ENCODE measurements around the gene CIC.
"Not testable (repeated sequence)": the region's sequence is repeated elsewhere in the genome, so short reads cannot be mapped to it uniquely, and the experiment has no call there.

Gene CIC

GRCh38 chr19:42251572-42252358 is 17.3 kb upstream of the CIC start:
- Histone ChIP-seq H3K9me3 (ENCODE audit: control insufficient read depth, low read length) (no peaks in the 10 kb centered on the region), H3K36me3 (ENCODE audit: control insufficient read depth, insufficient read depth, low read length, severe bottlenecking) (peaks cover 7% of the 10 kb centered on the region), H3K4me1 (ENCODE audit: control insufficient read depth, insufficient read depth, low read length) (peaks cover 50% of the 10 kb centered on the region), H3K4me3 (ENCODE audit: low read length) (peak overlapping the region; percentile 32), H3K9ac (ENCODE audit: low read length) (peak overlapping the region; percentile 64), H3K27me3 (replicated peaks; ENCODE audit: control insufficient read depth, insufficient read depth, low read length) (no peaks in the 10 kb centered on the region)
- no peak for DNase-seq (ENCODE audit: low read depth)

GRCh38 chr19:42252365-42253244 is 16.4 kb upstream of the CIC start:
- Histone ChIP-seq H3K4me1 (ENCODE audit: control insufficient read depth, insufficient read depth, low read length) (peaks cover 44% of the 10 kb centered on the region), H3K9ac (ENCODE audit: low read length) (peak overlapping the region; percentile 91), H3K9me3 (ENCODE audit: control insufficient read depth, low read length) (no peaks in the 10 kb centered on the region), H3K36me3 (ENCODE audit: control insufficient read depth, insufficient read depth, low read length, severe bottlenecking) (peaks cover 7% of the 10 kb centered on the region), H3K4me3 (ENCODE audit: low read length) (peak overlapping the region; percentile 82), H3K27me3 (replicated peaks; ENCODE audit: control insufficient read depth, insufficient read depth, low read length) (no peaks in the 10 kb centered on the region)
- DNase-seq (ENCODE audit: low read depth): peak; percentile 62

- peaks cover 7% of the 10 kb centered on the region for H3K36me3 ChIP-seq (ENCODE audit: control insufficient read depth, insufficient read depth, low read length, severe bottlenecking)
- H3K9ac ChIP-seq (ENCODE audit: low read length): peak overlapping the region; percentile 95
- H3K27me3 ChIP-seq (replicated peaks; ENCODE audit: control insufficient read depth, insufficient read depth, low read length): no peaks in the 10 kb centered on the region
- H3K9me3 ChIP-seq (ENCODE audit: control insufficient read depth, low read length): no peaks in the 10 kb centered on the region
- H3K4me1 ChIP-seq (ENCODE audit: control insufficient read depth, insufficient read depth, low read length): peaks cover 44% of the 10 kb centered on the region
- H3K4me3 ChIP-seq (ENCODE audit: low read length): peak overlapping the region; percentile 92
- DNase-seq (ENCODE audit: low read depth): peak; percentile 72
These were observed 15.6 kb upstream of the CIC start for GRCh38 chr19:42253245-42254088.

- no peaks in the 10 kb centered on the region for H3K27me3 ChIP-seq (replicated peaks; ENCODE audit: control insufficient read depth, insufficient read depth, low read length)
- H3K36me3 ChIP-seq (ENCODE audit: control insufficient read depth, insufficient read depth, low read length, severe bottlenecking): peaks cover 7% of the 10 kb centered on the region
- peak overlapping the region; percentile 92 for H3K4me3 ChIP-seq (ENCODE audit: low read length)
- H3K9ac ChIP-seq (ENCODE audit: low read length): peak overlapping the region; percentile 95
- no peaks in the 10 kb centered on the region for H3K9me3 ChIP-seq (ENCODE audit: control insufficient read depth, low read length)
- DNase-seq (ENCODE audit: low read depth): peak; percentile 82
- H3K4me1 ChIP-seq (ENCODE audit: control insufficient read depth, insufficient read depth, low read length): peaks cover 44% of the 10 kb centered on the region
These were observed 14.8 kb upstream of the CIC start for GRCh38 chr19:42254089-42254849.

GRCh38 chr19:42254850-42255765 is 13.9 kb upstream of the CIC start, which contains the start of gene ERF:
TSS of gene ERF (minus strand) at chr19:42255128. CDS start at chr19:42254999, 129 bp downstream.
- peak; percentile 97 for DNase-seq (ENCODE audit: low read depth)
- Histone ChIP-seq H3K4me3 (ENCODE audit: low read length) (peak within 1 kb of the TSS; percentile 92), H3K36me3 (ENCODE audit: control insufficient read depth, insufficient read depth, low read length, severe bottlenecking) (no peaks in the 10 kb centered on the region), H3K9ac (ENCODE audit: low read length) (peak within 1 kb of the TSS; percentile 95), H3K9me3 (ENCODE audit: control insufficient read depth, low read length) (no peaks in the 10 kb centered on the region), H3K27me3 (replicated peaks; ENCODE audit: control insufficient read depth, insufficient read depth, low read length) (no peaks in the 10 kb centered on the region), H3K4me1 (ENCODE audit: control insufficient read depth, insufficient read depth, low read length) (peaks cover 39% of the 10 kb centered on the region)

- DNase-seq (ENCODE audit: low read depth): peak; percentile 75
- H3K4me3 ChIP-seq (ENCODE audit: low read length): peak overlapping the region; percentile 78
- H3K9me3 ChIP-seq (ENCODE audit: control insufficient read depth, low read length): no peaks in the 10 kb centered on the region
- H3K4me1 ChIP-seq (ENCODE audit: control insufficient read depth, insufficient read depth, low read length): peaks cover 29% of the 10 kb centered on the region
- peak overlapping the region; percentile 79 for H3K9ac ChIP-seq (ENCODE audit: low read length)
- H3K27me3 ChIP-seq (replicated peaks; ENCODE audit: control insufficient read depth, insufficient read depth, low read length): no peaks in the 10 kb centered on the region
- H3K36me3 ChIP-seq (ENCODE audit: control insufficient read depth, insufficient read depth, low read length, severe bottlenecking): no peaks in the 10 kb centered on the region
These were observed 13.0 kb upstream of the CIC start for GRCh38 chr19:42255766-42256745.

- H3K4me3 ChIP-seq (ENCODE audit: low read length); DNase-seq (ENCODE audit: low read depth); H3K36me3 ChIP-seq (ENCODE audit: control insufficient read depth, insufficient read depth, low read length, severe bottlenecking); H3K9me3 ChIP-seq (ENCODE audit: control insufficient read depth, low read length); H3K27me3 ChIP-seq (replicated peaks; ENCODE audit: control insufficient read depth, insufficient read depth, low read length); H3K9ac ChIP-seq (ENCODE audit: low read length): not testable (repeated sequence)
- peaks cover 14% of the 10 kb centered on the region for H3K4me1 ChIP-seq (ENCODE audit: control insufficient read depth, insufficient read depth, low read length)
These were observed 11.2 kb upstream of the CIC start for GRCh38 chr19:42257842-42258241.

GRCh38 chr19:42261763-42262162 is 7.3 kb upstream of the CIC start:
- no peaks in the 10 kb centered on the region for H3K36me3 ChIP-seq (ENCODE audit: control insufficient read depth, insufficient read depth, low read length, severe bottlenecking)
- no peaks in the 10 kb centered on the region for H3K9me3 ChIP-seq (ENCODE audit: control insufficient read depth, low read length)
- no peaks in the 10 kb centered on the region for H3K4me1 ChIP-seq (ENCODE audit: control insufficient read depth, insufficient read depth, low read length)
- no peak overlapping the region for H3K9ac ChIP-seq (ENCODE audit: low read length)
- no peak for DNase-seq (ENCODE audit: low read depth)
- H3K4me3 ChIP-seq (ENCODE audit: low read length): no peak overlapping the region
- no peaks in the 10 kb centered on the region for H3K27me3 ChIP-seq (replicated peaks; ENCODE audit: control insufficient read depth, insufficient read depth, low read length)

- not testable (repeated sequence) for DNase-seq (ENCODE audit: low read depth); H3K9me3 ChIP-seq (ENCODE audit: control insufficient read depth, low read length); H3K36me3 ChIP-seq (ENCODE audit: control insufficient read depth, insufficient read depth, low read length, severe bottlenecking); H3K4me3 ChIP-seq (ENCODE audit: low read length); H3K9ac ChIP-seq (ENCODE audit: low read length); H3K27me3 ChIP-seq (replicated peaks; ENCODE audit: control insufficient read depth, insufficient read depth, low read length)
- H3K4me1 ChIP-seq (ENCODE audit: control insufficient read depth, insufficient read depth, low read length): peaks cover 21% of the 10 kb centered on the region
These were observed 2.9 kb upstream of the CIC start for GRCh38 chr19:42266105-42266504.
